SU-DHL-6 (cell line): ENCODE data around the gene KLHL12.

Source experiments
- CTCF ChIP-seq: fragments of 200-600 bp; sonication (generic); IDR thresholded peaks from one replicate; pipeline ENCODE4 v1.5.1; 2017; ENCODE audit warnings: antibody characterized with exemption, mild to moderate bottlenecking, low read length, moderate library complexity; ENCODE audit not compliant: insufficient read depth, poor library complexity, severe bottlenecking
- EZH2phosphoT487 ChIP-seq: fragments of 200-600 bp; sonication (generic), shearing (Covaris generic); conservative IDR thresholded peaks from 2 replicates; pipeline ENCODE4 v1.6.1; 2018; ENCODE audit warnings: mild to moderate bottlenecking, antibody characterized with exemption, low read length, moderate library complexity, mixed read lengths

- TF ChIP-seq CTCF (no peak), EZH2phosphoT487 (no peak)
These were observed 72.2 kb downstream of the KLHL12 start for GRCh38 chr1:202854787-202855186.
